ENCODE data around the gene LIMD2.

GRCh38 chr17:63659850-63660249, 40.1 kb downstream of the LIMD2 start:
- no peak for TF ChIP-seq CTCF (conservative IDR thresholded peaks at IDR 0.05; ENCODE audit: low read depth in 2 of 2)
- TF ChIP-seq EZH2phosphoT487 (IDR thresholded peaks at IDR 0.05; ENCODE audit: unreplicated experiment): no peak
- TF ChIP-seq REST (IDR thresholded peaks at IDR 0.05; ENCODE audit: unreplicated experiment): no peak
- no peak for TF ChIP-seq POLR2AphosphoS5 (IDR thresholded peaks at IDR 0.05; ENCODE audit: low read depth)
- TF ChIP-seq CREB1 (CRISPR knock-in tag; IDR thresholded peaks at IDR 0.05; ENCODE audit: low read depth): no peak
- no peak for TF ChIP-seq EZH2 (IDR thresholded peaks at IDR 0.05; ENCODE audit: low read depth, unreplicated experiment)
- no peak for TF ChIP-seq STAT1 (IDR thresholded peaks at IDR 0.05; ENCODE audit: unreplicated experiment)
- TF ChIP-seq ZNF114 (CRISPR knock-in tag; IDR thresholded peaks at IDR 0.05): no peak
- TF ChIP-seq ZNF331 (CRISPR knock-in tag; IDR thresholded peaks at IDR 0.05; ENCODE audit: low read depth): no peak
- no peak for TF ChIP-seq JUNB (IDR thresholded peaks at IDR 0.05; ENCODE audit: unreplicated experiment)
